B cell (primary cell): ENCODE measurements around the gene SUCLG2. TPM values are rescaled to one million over a fixed set of nuclear protein-coding genes. Genes with fewer than 3 reads are reported as not detected.

Experiments
- ATAC-seq: fragments of 200-7000 bp; cut with Tn5 transposase; one replicate; pipeline ENCODE4 v1.10.0; 2021; ENCODE audit warnings: low read depth, mild to moderate bottlenecking, moderate number of reproducible peaks, moderate library complexity
- CTCF ChIA-PET: fragments of 350-600 bp; sonication (Branson Sonifier 250); formaldehyde crosslinking; loops from one replicate; lab custom pipeline; 2021; ENCODE audit warnings: antibody characterized with exemption, inconsistent platforms; lab: Charles Lee
- POLR2A ChIA-PET: fragments of 350-600 bp; sonication (Branson Sonifier 250); formaldehyde crosslinking; loops from one replicate; lab custom pipeline; 2021; ENCODE audit warnings: antibody characterized with exemption; lab: Charles Lee
- DNase-seq: peaks from one replicate; pipeline ENCODE4 v3.0.0; 2013
- H2AFZ ChIP-seq: 2 replicates; pipeline ENCODE4 v1.6.1; 2012; ENCODE audit warnings: mild to moderate bottlenecking, low read depth, low read length; ENCODE audit not compliant: insufficient read depth, poor library complexity, severe bottlenecking
- H3K27ac ChIP-seq, 2 donors: 1 replicate in 1 of 2; 2 replicates in 1 of 2; pipeline ENCODE4 v1.5.1; 2012 to 2013; ENCODE audit warnings: low read length in 2 of 2, mild to moderate bottlenecking in 2 of 2, moderate library complexity in 1 of 2
- H3K27me3 ChIP-seq, 4 experiments: fragments of 200-600 bp in 1 of 4; sonication (generic) in 1 of 4; replicated peaks in 1 of 4; 1 replicate in 2 of 4; 2 replicates in 2 of 4; pipeline versions ENCODE4 v1.6.1 to v1.7.0; 2013 to 2016; ENCODE audit warnings: low read length in 3 of 4, mild to moderate bottlenecking in 2 of 4, mixed read lengths in 1 of 4, moderate library complexity in 1 of 4; ENCODE audit not compliant: insufficient read depth in 4 of 4, control insufficient read depth in 3 of 4; ENCODE audit errors: control extremely low read depth in 1 of 4
- H3K36me3 ChIP-seq, 2 experiments: replicated peaks in 1 of 2; 1 replicate in 1 of 2; 2 replicates in 1 of 2; pipeline versions ENCODE4 v1.6.1 to v1.7.1; 2013; ENCODE audit warnings: low read length in 1 of 2; ENCODE audit not compliant: insufficient read depth in 2 of 2, control insufficient read depth in 1 of 2; ENCODE audit errors: control extremely low read depth in 1 of 2, extremely low read depth in 1 of 2
- H3K4me1 ChIP-seq, 2 donors: fragments of 200-600 bp in 1 of 2; sonication (generic) in 1 of 2; 1 replicate in 1 of 2; 2 replicates in 1 of 2; pipeline versions ENCODE4 v1.5.1 to v1.6.1; 2013 to 2017; ENCODE audit warnings: low read length in 2 of 2; ENCODE audit not compliant: control insufficient read depth in 2 of 2, insufficient read depth in 2 of 2
- H3K4me2 ChIP-seq: replicated peaks from 2 replicates; pipeline ENCODE3; 2012; ENCODE audit warnings: mild to moderate bottlenecking, low read depth, low read length; ENCODE audit not compliant: poor library complexity, severe bottlenecking
- H3K4me3 ChIP-seq, 5 experiments: fragments of 200-600 bp in 1 of 5; sonication (generic) in 1 of 5; 1 replicate in 3 of 5; 2 replicates in 2 of 5; pipeline versions ENCODE4 v1.5.1 to v1.7.0; 2011 to 2016; ENCODE audit warnings: low read length in 4 of 5, mild to moderate bottlenecking in 4 of 5, low read depth in 2 of 5, control low read depth in 1 of 5, moderate library complexity in 1 of 5; ENCODE audit not compliant: insufficient read depth in 1 of 5; ENCODE audit errors: control extremely low read depth in 1 of 5, extremely low read depth in 1 of 5
- H3K79me2 ChIP-seq: fragments of 200-600 bp; sonication (generic); one replicate; pipeline ENCODE4 v1.6.0; 2016; ENCODE audit warnings: low read length; ENCODE audit not compliant: control insufficient read depth, insufficient read depth
- H3K9ac ChIP-seq: fragments of 200-600 bp; sonication (generic); 2 replicates; pipeline ENCODE4 v1.6.1; 2017; ENCODE audit warnings: mild to moderate bottlenecking, low read length, moderate library complexity
- H3K9me3 ChIP-seq, 3 donors: one replicate each; pipeline versions ENCODE4 v1.6.1 to v1.7.1; 2013; ENCODE audit warnings: low read length in 2 of 3; ENCODE audit not compliant: control insufficient read depth in 2 of 3, insufficient read depth in 1 of 3; ENCODE audit errors: control extremely low read depth in 1 of 3
- H4K20me1 ChIP-seq: 2 replicates; pipeline ENCODE4 v1.6.0; 2012; ENCODE audit warnings: mild to moderate bottlenecking, low read length; ENCODE audit not compliant: insufficient read depth, control insufficient read depth, poor library complexity, severe bottlenecking
- H3K27ac Mint-ChIP-seq: one replicate; pipeline ENCODE4 v1.8.0; 2021; ENCODE audit warnings: mixed read lengths
- H3K27me3 Mint-ChIP-seq: one replicate; pipeline ENCODE4 v1.8.0; 2021; ENCODE audit warnings: mixed read lengths
- H3K4me1 Mint-ChIP-seq: one replicate; pipeline ENCODE4 v1.8.0; 2021; ENCODE audit warnings: mixed read lengths
- H3K4me3 Mint-ChIP-seq: one replicate; pipeline ENCODE4 v1.8.0; 2021; ENCODE audit warnings: mixed read lengths
- H3K9me3 Mint-ChIP-seq: one replicate; pipeline ENCODE4 v1.8.0; 2022; ENCODE audit warnings: mixed read lengths; ENCODE audit not compliant: insufficient read depth
- EZH2 ChIP-seq: IDR thresholded peaks from 2 replicates; pipeline ENCODE4 v1.6.1; 2012; ENCODE audit warnings: borderline replicate concordance, low read depth, mild to moderate bottlenecking, moderate library complexity, low read length; ENCODE audit not compliant: insufficient read depth, poor library complexity, severe bottlenecking
- whole genome bisulfite sequencing: methylation state at CpG from one replicate; pipeline ENCODE4 v1.1.5; 2013; ENCODE audit warnings: missing lambda C conversion rate; ENCODE audit not compliant: insufficient coverage; 5-methylcytosine and 5-hydroxymethylcytosine counted together
- intact Hi-C: fragments of 100-400 bp; cut with micrococcal nuclease; formaldehyde crosslinking; loops from one replicate; pipeline ENCODE4 v1.10.0; 2022
- polyA plus RNA-seq: library from polyadenylated mRNA; depleted of rRNA; stranded (reverse); fragments of >200 nt; gene quantifications from 2 replicates; pipeline ENCODE4 v1.2.3, GENCODE V29; 2012
- total RNA-seq, 2 donors: library from RNA; stranded (reverse); fragments of 120-200 nt in 1 of 2; gene quantifications; 1 replicate in 1 of 2; 2 replicates in 1 of 2; pipeline versions ENCODE4 v1.2.3 to v1.2.4, GENCODE V29; 2013 to 2022
- TF ChIP-seq, protein P1 (sequence below): fragments of 200-600 bp; IDR thresholded peaks from one replicate; pipeline ENCODE4 v1.8.0; 2022; ENCODE audit warnings: antibody characterized with exemption, mild to moderate bottlenecking

The SUCLG2 gene
- total and polyA plus RNA-seq, 2 donors (not counting 1 experiment from before 2014, with no cell fraction given), result 9.1 to 35.8 TPM

GRCh38 chr3:67450153-67450552 lies 204.3 kb downstream of the SUCLG2 start:
- Histone ChIP-seq H3K4me3 (no peak overlapping the region), H3K4me1 (no peaks in the 10 kb centered on the region), H3K79me2 (no peaks in the 10 kb centered on the region), H2AFZ (no peak overlapping the region), H3K36me3 (peaks cover 0 to 2% of the 10 kb centered on the region in 2 experiments), H3K27me3 (no peaks in the 10 kb centered on the region), H3K4me2 (no peak overlapping the region), H4K20me1 (no peaks in the 10 kb centered on the region), H3K27ac (no peak overlapping the region), H3K9ac (no peak overlapping the region), H3K9me3 (no peaks in the 10 kb centered on the region)
- DNase-seq, result no peak
- ATAC-seq, result no peak
- Mint-ChIP-seq H3K27ac (no peak overlapping the region), H3K9me3 (no peaks in the 10 kb centered on the region), H3K27me3 (no peaks in the 10 kb centered on the region), H3K4me1 (peaks cover 3% of the 10 kb centered on the region), H3K4me3 (no peak overlapping the region)
- ChIA-PET POLR2A (no interaction called here), CTCF (interaction anchor here (1.0 kb wide), 1 partner anchor 336 kb away, joined by 3 read pairs; no protein-coding TSS in a partner anchor)
- WGBS, result no CpG with 5 or more reads among the region's 4 CpGs
- intact Hi-C loops, result no loop called here
- no peak for TF ChIP-seq EZH2
- TF ChIP-seq, protein P1, sequence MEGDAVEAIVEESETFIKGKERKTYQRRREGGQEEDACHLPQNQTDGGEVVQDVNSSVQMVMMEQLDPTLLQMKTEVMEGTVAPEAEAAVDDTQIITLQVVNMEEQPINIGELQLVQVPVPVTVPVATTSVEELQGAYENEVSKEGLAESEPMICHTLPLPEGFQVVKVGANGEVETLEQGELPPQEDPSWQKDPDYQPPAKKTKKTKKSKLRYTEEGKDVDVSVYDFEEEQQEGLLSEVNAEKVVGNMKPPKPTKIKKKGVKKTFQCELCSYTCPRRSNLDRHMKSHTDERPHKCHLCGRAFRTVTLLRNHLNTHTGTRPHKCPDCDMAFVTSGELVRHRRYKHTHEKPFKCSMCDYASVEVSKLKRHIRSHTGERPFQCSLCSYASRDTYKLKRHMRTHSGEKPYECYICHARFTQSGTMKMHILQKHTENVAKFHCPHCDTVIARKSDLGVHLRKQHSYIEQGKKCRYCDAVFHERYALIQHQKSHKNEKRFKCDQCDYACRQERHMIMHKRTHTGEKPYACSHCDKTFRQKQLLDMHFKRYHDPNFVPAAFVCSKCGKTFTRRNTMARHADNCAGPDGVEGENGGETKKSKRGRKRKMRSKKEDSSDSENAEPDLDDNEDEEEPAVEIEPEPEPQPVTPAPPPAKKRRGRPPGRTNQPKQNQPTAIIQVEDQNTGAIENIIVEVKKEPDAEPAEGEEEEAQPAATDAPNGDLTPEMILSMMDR, result no peak

DNA sequence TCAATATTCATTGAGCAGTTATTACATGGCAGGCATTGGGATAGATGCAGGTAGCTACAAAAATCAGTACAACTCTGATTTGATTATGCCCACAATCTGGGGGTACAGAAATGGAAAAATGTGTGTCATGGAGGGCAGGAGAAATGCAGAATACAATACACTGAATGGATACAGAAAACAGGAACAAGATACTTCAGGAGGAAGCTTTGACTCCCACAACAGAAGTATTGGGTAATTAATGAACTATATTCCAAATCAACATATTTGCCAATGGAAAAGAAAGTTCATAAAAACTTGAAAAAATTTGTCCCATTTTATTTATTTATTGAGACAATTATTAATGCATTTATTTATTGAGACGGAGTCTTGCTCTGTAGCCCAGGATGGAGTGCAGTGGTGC lies 207.0 kb downstream of the SUCLG2 start:
- no peak overlapping the region for H3K9ac ChIP-seq
- no peaks in the 10 kb centered on the region for H3K79me2 ChIP-seq
- H3K27ac ChIP-seq, result no peak overlapping the region
- H3K4me3 ChIP-seq, result no peak overlapping the region
- peaks cover 7% of the 10 kb centered on the region for H3K4me1 Mint-ChIP-seq
- H3K4me1 ChIP-seq, result no peaks in the 10 kb centered on the region
- no peaks in the 10 kb centered on the region for H3K36me3 ChIP-seq
- DNase-seq, result no peak
- H2AFZ ChIP-seq, result no peak overlapping the region
- H3K27ac Mint-ChIP-seq, result no peak overlapping the region
- no peaks in the 10 kb centered on the region for H4K20me1 ChIP-seq
- H3K4me2 ChIP-seq, result no peak overlapping the region
- H3K9me3 Mint-ChIP-seq, result no peaks in the 10 kb centered on the region
- intact Hi-C loops, result no loop called here
- no peak for TF ChIP-seq EZH2
- TF ChIP-seq, protein P1, result no peak
- no peak for ATAC-seq
- H3K27me3 Mint-ChIP-seq, result no peaks in the 10 kb centered on the region
- no peaks in the 10 kb centered on the region for H3K27me3 ChIP-seq
- no peaks in the 10 kb centered on the region for H3K9me3 ChIP-seq
- ChIA-PET POLR2A (no interaction called here), CTCF (no interaction called here)
- H3K4me3 Mint-ChIP-seq, result no peak overlapping the region
- WGBS, result 100% methylated on average over 1 of the region's 1 CpG
